ENCODE data around the gene RCE1.
"Not testable (repeated sequence)": the region's sequence is repeated elsewhere in the genome, so short reads cannot be mapped to it uniquely, and the experiment has no call there.

The RCE1 gene, protein sequence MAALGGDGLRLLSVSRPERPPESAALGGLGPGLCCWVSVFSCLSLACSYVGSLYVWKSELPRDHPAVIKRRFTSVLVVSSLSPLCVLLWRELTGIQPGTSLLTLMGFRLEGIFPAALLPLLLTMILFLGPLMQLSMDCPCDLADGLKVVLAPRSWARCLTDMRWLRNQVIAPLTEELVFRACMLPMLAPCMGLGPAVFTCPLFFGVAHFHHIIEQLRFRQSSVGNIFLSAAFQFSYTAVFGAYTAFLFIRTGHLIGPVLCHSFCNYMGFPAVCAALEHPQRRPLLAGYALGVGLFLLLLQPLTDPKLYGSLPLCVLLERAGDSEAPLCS

DNA sequence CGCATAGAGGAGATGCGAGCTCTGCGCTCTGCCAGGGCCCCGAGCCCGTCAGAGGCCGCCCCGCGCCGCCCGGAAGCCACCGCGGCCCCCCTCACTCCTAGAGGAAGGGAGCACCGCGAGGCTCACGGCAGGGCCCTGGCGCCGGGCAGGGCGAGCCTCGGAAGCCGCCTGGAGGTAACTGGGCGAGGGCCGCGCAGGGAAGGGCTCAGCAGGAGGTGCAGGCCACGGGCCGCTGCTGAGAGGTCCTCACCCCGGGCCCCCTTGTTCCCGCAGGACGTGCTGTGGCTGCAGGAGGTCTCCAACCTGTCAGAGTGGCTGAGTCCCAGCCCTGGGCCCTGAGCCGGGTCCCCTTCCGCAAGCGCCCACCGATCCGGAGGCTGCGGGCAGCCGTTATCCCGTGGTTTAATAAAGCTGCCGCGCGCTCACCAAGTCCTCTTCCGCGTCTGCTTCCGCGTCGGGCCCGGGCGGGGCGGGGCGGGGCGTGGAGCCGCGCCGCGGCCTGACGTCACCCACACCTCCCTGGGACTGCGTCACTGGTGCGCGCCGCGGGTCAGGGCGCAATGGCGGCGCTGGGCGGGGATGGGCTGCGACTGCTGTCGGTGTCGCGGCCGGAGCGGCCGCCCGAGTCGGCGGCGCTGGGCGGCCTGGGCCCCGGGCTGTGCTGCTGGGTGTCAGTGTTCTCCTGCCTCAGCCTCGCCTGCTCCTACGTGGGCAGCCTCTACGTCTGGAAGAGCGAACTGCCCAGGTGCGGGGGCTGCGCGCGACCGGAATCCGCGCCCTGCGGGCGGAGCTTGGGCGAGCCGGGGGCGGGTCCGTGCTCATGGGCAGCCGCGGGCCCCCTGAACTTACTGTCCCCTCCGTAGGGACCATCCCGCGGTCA, at the start of gene RCE1:
Gene RCE1 (plus strand): TSS at position 546 of the 880 bp plus-strand sequence. CDS start 15 bp downstream, at position 561.
- Histone ChIP-seq H3K36me3 (ENCODE audit: control insufficient read depth, low read depth, low read length) (peaks cover 34% of the 10 kb centered on the region), H3K9me3 (ENCODE audit: control insufficient read depth, low read depth, low read length) (no peaks in the 10 kb centered on the region), H3K4me3 (ENCODE audit: low read length) (peak within 1 kb of the TSS; percentile 88), H3K9ac (ENCODE audit: low read length) (peak within 1 kb of the TSS; percentile 83), H3K4me1 (ENCODE audit: control insufficient read depth, low read depth, low read length) (peaks cover 8% of the 10 kb centered on the region), H3K27ac (ENCODE audit: low read length) (no peak within 1 kb of the TSS), H3K27me3 (ENCODE audit: control insufficient read depth, insufficient read depth, low read length) (no peaks in the 10 kb centered on the region)

DNA sequence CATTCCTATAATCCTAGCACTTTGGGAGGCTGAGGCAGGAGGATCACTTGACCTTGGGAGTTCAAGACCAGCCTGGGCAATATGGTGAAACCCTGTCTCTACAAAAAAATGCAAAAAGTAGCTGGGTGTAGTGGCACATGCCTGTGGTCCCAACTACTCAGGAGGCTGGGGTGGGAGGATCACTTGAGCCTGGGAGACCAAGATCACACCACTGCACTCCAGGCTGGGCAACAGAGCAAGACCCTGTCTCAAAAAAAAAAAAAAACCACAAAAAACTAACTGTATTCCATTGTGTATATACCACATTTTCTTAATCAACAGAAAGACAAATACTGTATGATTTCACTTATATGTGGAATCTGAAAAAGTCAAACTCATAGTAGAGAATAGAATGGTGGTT, 43.4 kb upstream of the RCE1 start:
- not testable (repeated sequence) for H3K4me3 ChIP-seq (ENCODE audit: low read length); H3K36me3 ChIP-seq (ENCODE audit: control insufficient read depth, low read depth, low read length); H3K27ac ChIP-seq (ENCODE audit: low read length); H3K9me3 ChIP-seq (ENCODE audit: control insufficient read depth, low read depth, low read length); H3K27me3 ChIP-seq (ENCODE audit: control insufficient read depth, insufficient read depth, low read length); H3K4me1 ChIP-seq (ENCODE audit: control insufficient read depth, low read depth, low read length); H3K9ac ChIP-seq (ENCODE audit: low read length)

DNA sequence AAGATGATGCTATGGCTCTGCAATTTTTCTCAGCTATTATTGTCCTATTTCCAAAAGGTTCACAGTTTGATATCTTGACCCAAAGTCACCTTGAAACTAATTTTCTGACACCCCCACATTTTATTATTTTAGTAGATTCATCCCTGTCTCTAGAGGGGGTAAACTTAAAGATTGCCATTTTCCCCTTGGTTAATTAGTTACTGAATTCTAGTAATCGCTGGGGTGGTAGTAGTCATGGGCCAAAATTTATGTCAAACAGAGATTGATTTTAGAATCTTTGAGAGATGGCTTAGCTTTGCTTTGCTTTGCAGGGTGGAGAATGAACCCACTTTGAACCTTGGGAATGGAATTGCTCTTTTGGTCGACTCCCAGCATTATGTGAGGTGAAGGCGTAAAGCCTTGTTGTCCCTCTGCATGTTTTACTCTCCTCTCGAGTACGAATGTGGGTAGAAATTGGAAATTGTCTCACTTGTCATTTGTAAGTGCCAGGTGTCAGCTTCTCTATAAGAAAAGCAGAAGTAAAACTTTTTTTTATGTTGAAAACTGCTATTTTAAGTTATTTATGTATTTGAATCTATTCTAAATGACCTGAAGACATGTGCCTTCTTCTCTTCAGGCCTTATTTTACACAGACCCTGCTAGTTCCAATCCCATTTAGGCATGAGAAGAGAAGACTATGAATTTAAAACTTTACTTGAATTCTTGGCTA, 42.4 kb upstream of the RCE1 start:
- no peaks in the 10 kb centered on the region for H3K27me3 ChIP-seq (ENCODE audit: control insufficient read depth, insufficient read depth, low read length)
- H3K9me3 ChIP-seq (ENCODE audit: control insufficient read depth, low read depth, low read length): no peaks in the 10 kb centered on the region
- no peaks in the 10 kb centered on the region for H3K4me1 ChIP-seq (ENCODE audit: control insufficient read depth, low read depth, low read length)
- peaks cover 9% of the 10 kb centered on the region for H3K36me3 ChIP-seq (ENCODE audit: control insufficient read depth, low read depth, low read length)
- H3K4me3 ChIP-seq (ENCODE audit: low read length): no peak overlapping the region
- no peak overlapping the region for H3K9ac ChIP-seq (ENCODE audit: low read length)
- no peak overlapping the region for H3K27ac ChIP-seq (ENCODE audit: low read length)

GRCh38 chr11:66809592-66809991, 33.6 kb upstream of the RCE1 start:
- peak overlapping the region; percentile 25 for H3K27ac ChIP-seq (ENCODE audit: low read length)

DNA sequence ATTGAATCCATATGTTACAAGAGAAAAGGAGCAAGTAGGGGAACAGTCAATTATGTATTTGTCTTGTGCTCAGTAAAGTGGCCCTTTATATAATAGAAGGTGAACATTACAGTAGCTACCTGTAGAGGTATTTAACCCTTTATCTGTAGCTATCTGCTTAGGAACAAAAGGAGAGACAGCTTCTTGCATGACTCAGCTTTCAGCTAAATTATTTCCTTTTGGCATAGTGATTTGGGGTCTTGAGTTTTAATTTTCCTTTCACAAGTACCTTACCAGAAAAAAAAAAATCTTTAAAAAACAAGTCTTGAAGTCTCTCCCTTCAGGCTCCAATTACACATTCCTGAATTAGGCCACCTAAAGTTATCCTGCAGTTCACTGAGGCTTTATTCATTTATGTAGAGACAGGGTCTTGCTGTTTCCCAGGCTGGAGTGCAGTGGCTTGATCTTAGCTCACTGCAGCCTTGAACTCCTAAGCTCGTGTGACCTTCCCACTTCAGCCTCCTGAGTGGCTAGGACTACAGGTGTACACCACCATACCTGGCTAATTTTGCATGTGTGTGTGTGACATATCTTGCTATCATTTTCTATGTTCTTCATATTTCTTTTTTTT, 32.6 kb upstream of the RCE1 start:
- Histone ChIP-seq H3K9ac (ENCODE audit: low read length) (peak overlapping the region; percentile 15), H3K9me3 (ENCODE audit: control insufficient read depth, low read depth, low read length) (no peaks in the 10 kb centered on the region), H3K36me3 (ENCODE audit: control insufficient read depth, low read depth, low read length) (no peaks in the 10 kb centered on the region), H3K4me3 (ENCODE audit: low read length) (no peak overlapping the region), H3K4me1 (ENCODE audit: control insufficient read depth, low read depth, low read length) (peaks cover 26% of the 10 kb centered on the region), H3K27ac (ENCODE audit: low read length) (peak overlapping the region; percentile 25), H3K27me3 (ENCODE audit: control insufficient read depth, insufficient read depth, low read length) (no peaks in the 10 kb centered on the region)

More at GRCh38 chr11:66809592-66809991, 33.6 kb upstream of the RCE1 start:
- peaks cover 26% of the 10 kb centered on the region for H3K4me1 ChIP-seq (ENCODE audit: control insufficient read depth, low read depth, low read length)
- no peak overlapping the region for H3K9ac ChIP-seq (ENCODE audit: low read length)
- no peak overlapping the region for H3K4me3 ChIP-seq (ENCODE audit: low read length)
- H3K27me3 ChIP-seq (ENCODE audit: control insufficient read depth, insufficient read depth, low read length): no peaks in the 10 kb centered on the region
- peaks cover 3% of the 10 kb centered on the region for H3K36me3 ChIP-seq (ENCODE audit: control insufficient read depth, low read depth, low read length)
- no peaks in the 10 kb centered on the region for H3K9me3 ChIP-seq (ENCODE audit: control insufficient read depth, low read depth, low read length)

DNA sequence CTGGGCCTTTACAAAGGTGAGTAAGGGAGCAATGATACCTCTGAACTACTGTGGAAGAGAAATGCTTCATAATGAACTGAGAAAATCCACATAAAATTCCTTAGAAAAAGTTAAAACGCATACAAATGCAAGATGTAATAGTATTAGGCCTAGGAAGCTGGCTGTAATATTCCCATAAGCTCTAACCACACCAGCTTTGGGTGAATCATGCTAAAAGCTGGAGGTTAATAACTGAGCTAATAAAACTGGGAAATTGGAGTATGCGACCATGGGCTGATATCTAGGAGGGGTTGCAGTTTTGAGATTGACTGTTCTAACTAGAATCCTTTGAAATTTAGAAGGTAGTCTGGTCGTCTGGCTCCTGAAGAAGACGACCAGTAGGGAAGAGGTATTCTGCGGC, 28.6 kb upstream of the RCE1 start:
- H3K27me3 ChIP-seq (ENCODE audit: control insufficient read depth, insufficient read depth, low read length): no peaks in the 10 kb centered on the region
- H3K36me3 ChIP-seq (ENCODE audit: control insufficient read depth, low read depth, low read length): no peaks in the 10 kb centered on the region
- no peak overlapping the region for H3K9ac ChIP-seq (ENCODE audit: low read length)
- H3K4me3 ChIP-seq (ENCODE audit: low read length): no peak overlapping the region
- H3K4me1 ChIP-seq (ENCODE audit: control insufficient read depth, low read depth, low read length): peaks cover 26% of the 10 kb centered on the region
- no peak overlapping the region for H3K27ac ChIP-seq (ENCODE audit: low read length)
- H3K9me3 ChIP-seq (ENCODE audit: control insufficient read depth, low read depth, low read length): no peaks in the 10 kb centered on the region

DNA sequence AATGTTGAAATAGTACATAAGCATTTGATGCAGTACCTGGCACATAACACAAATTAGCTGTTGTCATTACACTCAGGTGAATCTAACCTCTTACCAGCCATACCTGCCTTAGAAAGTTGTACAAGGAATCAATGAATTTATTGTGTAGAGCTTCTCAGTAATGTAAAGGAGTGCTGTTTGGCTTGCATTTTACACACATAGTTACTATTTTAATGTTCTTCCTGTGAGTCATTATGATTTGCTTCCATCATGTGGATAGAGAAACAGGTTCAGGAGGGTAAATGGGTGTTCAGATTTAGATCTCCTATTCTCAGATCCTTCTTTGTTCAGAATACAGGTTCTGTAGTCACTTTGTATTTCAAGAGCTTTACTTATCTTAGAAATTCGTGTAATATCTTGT, 27.6 kb upstream of the RCE1 start:
- no peak overlapping the region for H3K4me3 ChIP-seq (ENCODE audit: low read length)
- peaks cover 23% of the 10 kb centered on the region for H3K4me1 ChIP-seq (ENCODE audit: control insufficient read depth, low read depth, low read length)
- no peaks in the 10 kb centered on the region for H3K27me3 ChIP-seq (ENCODE audit: control insufficient read depth, insufficient read depth, low read length)
- H3K9me3 ChIP-seq (ENCODE audit: control insufficient read depth, low read depth, low read length): no peaks in the 10 kb centered on the region
- H3K36me3 ChIP-seq (ENCODE audit: control insufficient read depth, low read depth, low read length): no peaks in the 10 kb centered on the region
- no peak overlapping the region for H3K27ac ChIP-seq (ENCODE audit: low read length)
- H3K9ac ChIP-seq (ENCODE audit: low read length): no peak overlapping the region

- peaks cover 4% of the 10 kb centered on the region for H3K4me1 ChIP-seq (ENCODE audit: control insufficient read depth, low read depth, low read length)
- no peak overlapping the region for H3K9ac ChIP-seq (ENCODE audit: low read length)
- no peaks in the 10 kb centered on the region for H3K36me3 ChIP-seq (ENCODE audit: control insufficient read depth, low read depth, low read length)
- H3K27ac ChIP-seq (ENCODE audit: low read length): no peak overlapping the region
- no peak overlapping the region for H3K4me3 ChIP-seq (ENCODE audit: low read length)
- no peaks in the 10 kb centered on the region for H3K27me3 ChIP-seq (ENCODE audit: control insufficient read depth, insufficient read depth, low read length)
- H3K9me3 ChIP-seq (ENCODE audit: control insufficient read depth, low read depth, low read length): no peaks in the 10 kb centered on the region
These were observed 24.8 kb upstream of the RCE1 start for GRCh38 chr11:66818231-66818955.

DNA sequence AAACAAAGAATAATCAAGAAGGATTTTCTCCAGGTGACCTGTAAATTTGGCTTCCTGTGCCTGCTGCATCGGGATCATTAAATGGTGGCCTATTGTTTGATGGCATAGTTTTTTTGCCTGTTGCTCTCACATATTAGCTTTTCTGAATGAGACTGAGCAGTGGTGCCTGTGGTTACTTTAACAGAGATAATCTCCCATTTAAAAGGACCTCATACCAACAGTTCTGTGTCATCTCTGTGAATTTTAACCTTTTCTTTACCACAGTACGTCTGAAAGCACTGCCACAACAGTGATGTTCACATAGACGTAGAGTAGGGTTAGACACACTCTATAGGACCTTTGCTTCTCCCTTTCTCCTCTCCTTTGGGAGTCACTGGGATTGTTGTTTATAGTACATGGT, 22.9 kb upstream of the RCE1 start:
- no peaks in the 10 kb centered on the region for H3K9me3 ChIP-seq (ENCODE audit: control insufficient read depth, low read depth, low read length)
- H3K4me1 ChIP-seq (ENCODE audit: control insufficient read depth, low read depth, low read length): peaks cover 4% of the 10 kb centered on the region
- H3K4me3 ChIP-seq (ENCODE audit: low read length): no peak overlapping the region
- no peaks in the 10 kb centered on the region for H3K27me3 ChIP-seq (ENCODE audit: control insufficient read depth, insufficient read depth, low read length)
- H3K9ac ChIP-seq (ENCODE audit: low read length): no peak overlapping the region
- no peaks in the 10 kb centered on the region for H3K36me3 ChIP-seq (ENCODE audit: control insufficient read depth, low read depth, low read length)
- H3K27ac ChIP-seq (ENCODE audit: low read length): no peak overlapping the region

- H3K4me1 ChIP-seq (ENCODE audit: control insufficient read depth, low read depth, low read length): peaks cover 4% of the 10 kb centered on the region
- H3K27ac ChIP-seq (ENCODE audit: low read length): no peak overlapping the region
- H3K9ac ChIP-seq (ENCODE audit: low read length): no peak overlapping the region
- H3K9me3 ChIP-seq (ENCODE audit: control insufficient read depth, low read depth, low read length): no peaks in the 10 kb centered on the region
- no peaks in the 10 kb centered on the region for H3K27me3 ChIP-seq (ENCODE audit: control insufficient read depth, insufficient read depth, low read length)
- H3K36me3 ChIP-seq (ENCODE audit: control insufficient read depth, low read depth, low read length): no peaks in the 10 kb centered on the region
- no peak overlapping the region for H3K4me3 ChIP-seq (ENCODE audit: low read length)
These were observed 22.3 kb upstream of the RCE1 start for GRCh38 chr11:66820901-66821300.

Measured in iPS-18a (cell line).